Hindlimb muscle (tissue), 1 donor: ENCODE measurements around the gene ERC1. TPM values are rescaled to one million over a fixed set of nuclear protein-coding genes. Genes with fewer than 3 reads are reported as not detected.
"Not testable (repeated sequence)": the region's sequence is repeated elsewhere in the genome, so short reads cannot be mapped to it uniquely, and the experiment has no call there.

Experiments
- DNase-seq: peaks from one replicate; pipeline ENCODE4 v3.0.0-alpha.2; 2013
- polyA plus RNA-seq: library from polyadenylated mRNA; unstranded; fragments of 120-200 nt; gene quantifications from one replicate; pipeline ENCODE4 v1.2.1, GENCODE V29; 2013; ENCODE audit not compliant: insufficient read length

ERC1 gene
- polyA plus RNA-seq, 1 donor = 24.1 TPM

DNA sequence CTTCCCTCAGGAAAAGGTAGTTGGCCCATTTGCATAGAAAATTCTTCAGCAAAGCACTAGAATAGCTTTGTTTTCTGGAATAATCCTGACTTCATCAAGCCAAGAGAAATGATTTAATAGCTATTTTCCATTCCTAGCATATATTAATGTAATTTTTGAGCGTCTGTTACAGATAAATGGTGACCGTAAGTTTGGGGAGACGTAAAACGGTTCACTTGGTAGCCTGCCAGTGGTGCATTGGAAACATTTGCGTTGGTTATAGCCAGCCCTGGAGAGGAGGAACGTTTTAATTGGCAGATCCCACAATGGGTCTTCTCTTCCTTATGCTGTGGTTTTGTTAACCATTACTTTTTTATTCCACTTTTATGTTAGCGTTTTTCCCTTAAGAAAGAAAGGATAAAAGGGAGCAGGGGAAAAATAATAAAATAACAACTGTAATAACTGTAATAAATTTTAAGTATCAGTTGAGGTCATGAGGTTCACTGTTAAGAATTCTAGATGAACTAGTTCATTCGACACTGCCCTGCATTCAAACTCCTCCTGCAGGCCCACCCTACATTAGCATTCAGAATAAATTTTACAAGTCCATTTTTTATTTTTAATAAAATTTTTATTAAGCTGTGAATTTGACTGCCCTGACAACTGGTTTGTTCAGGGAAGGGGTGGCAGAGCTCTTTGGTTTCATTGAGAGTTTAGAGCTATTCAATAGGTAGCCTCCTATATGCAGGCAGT is 300.7 kb downstream of the ERC1 start:
- peak; percentile 87 for DNase-seq

GRCh38 chr12:1293901-1294300 is 302.9 kb downstream of the ERC1 start:
- DNase-seq = no peak

DNA sequence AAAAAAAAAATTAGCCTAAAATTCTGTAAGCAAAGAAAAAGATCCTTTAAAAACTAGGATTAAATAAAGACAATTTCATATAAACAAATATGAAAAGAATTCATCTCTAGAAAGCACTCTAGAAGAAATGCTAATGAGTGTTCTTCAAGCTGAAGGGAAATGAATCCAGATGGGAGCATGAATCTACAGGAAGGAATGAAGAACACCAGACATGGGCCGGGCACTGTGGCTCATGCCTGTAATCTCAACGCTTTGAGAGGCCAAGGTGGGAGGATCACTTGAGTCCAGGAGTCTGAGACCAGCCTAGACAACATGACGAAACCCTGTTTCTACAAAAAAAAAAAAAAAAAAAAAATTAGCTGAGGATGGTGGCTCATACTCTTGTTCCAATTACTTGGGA is 306.2 kb downstream of the ERC1 start:
- DNase-seq = no peak

GRCh38 chr12:1297639-1298175 is 306.7 kb downstream of the ERC1 start:
- no peak for DNase-seq

DNA sequence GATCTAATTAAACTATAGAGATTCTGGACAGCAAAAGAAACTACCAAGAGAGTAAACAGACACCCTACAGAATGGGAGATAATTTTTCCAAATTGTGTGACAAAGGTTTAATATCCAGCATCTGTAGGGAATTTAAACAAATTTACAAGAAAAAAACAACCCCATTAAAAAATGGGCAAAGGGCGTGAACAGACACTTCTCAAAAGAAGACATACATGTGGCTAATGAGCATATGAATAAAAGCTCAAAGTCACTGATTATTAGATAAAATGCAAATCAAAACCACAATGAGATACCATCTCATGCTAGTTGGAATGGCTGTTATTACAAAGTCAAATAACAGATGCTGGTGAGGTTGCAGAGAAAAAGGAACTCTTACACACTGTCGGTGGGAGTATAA is 309.4 kb downstream of the ERC1 start:
- no peak for DNase-seq

- no peak for DNase-seq
Measured at GRCh38 chr12:1302201-1302870, 311.3 kb downstream of the ERC1 start.

DNA sequence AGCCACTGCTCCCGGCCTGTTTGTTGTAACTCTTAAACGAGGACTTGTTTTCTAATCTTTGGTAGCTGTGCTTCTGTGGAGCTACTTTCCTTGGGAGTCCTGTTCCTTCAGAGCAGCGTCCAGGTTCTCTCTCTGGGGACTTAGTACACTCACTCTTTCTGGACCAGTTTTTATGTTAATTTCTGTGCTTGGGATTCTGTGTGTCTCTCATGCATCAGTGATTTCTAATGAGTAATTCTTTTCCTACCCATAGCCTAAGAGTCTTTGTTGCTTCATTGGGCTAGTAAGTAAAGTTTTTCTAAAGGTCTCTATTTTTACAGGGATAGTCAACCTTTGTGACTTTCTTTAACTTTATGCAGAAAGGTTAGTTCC is 314.0 kb downstream of the ERC1 start:
- DNase-seq = no peak

GRCh38 chr12:1305791-1306500 is 314.9 kb downstream of the ERC1 start:
- DNase-seq = no peak

DNA sequence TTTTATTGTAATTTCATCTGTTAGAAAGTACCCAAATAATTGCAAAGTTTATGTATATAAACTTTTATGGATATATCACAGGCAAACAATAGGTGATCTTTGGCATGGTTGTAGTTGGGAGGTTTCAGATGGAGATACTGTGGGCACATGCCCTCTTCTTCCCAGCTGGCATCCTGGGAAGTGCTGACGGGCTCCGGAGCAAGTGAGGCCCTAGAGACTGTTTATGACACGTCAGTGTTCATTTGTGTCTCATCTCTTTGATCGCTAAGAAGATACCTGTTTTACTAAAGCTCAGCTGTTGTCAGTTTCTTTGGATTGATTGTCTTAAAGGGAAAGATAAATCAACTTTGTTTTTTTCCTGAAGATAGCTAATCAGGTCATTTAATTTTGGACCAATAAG is 315.8 kb downstream of the ERC1 start:
- DNase-seq = no peak

DNA sequence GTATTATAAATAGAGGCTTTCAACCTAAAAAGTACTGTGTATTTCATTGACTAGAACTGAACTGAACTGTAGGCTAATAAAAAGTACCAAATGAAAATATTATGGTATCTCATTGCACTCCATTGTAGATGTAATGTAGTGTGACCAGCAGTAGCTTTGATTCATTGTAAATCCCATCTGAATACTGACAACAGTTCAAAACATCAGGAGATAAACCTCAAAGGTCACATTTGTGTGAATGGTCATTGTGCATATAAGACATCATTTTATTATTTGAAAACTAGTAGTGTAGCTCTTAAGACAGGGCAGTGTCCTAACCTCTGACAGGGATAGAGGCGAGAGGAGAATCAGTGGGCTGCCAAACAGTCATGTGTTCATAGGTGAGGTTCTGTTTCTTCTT is 316.8 kb downstream of the ERC1 start:
- DNase-seq = no peak

DNA sequence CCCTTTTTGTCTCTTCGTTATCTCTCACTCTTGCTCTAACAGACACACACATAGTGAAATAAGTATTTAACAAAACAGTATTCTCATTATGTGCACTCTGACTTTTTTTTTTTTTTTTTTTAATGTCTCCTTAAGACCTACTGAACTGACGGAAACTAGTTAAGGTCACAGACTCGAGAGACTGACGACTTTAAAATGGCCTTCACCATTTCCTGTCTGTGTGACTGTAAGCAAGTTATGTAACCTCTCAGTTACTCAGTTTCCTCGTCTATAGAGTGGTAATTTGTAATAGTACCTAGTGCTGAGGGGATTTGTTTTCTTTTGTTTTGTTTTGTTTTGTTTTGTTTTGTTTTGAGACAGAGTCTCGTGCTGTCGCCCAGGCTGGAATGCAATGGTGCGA is 318.6 kb downstream of the ERC1 start:
- no peak for DNase-seq

GRCh38 chr12:1310653-1311052 is 319.6 kb downstream of the ERC1 start:
- DNase-seq = no peak

GRCh38 chr12:1311145-1311544 is 320.1 kb downstream of the ERC1 start:
- DNase-seq = no peak

- no peak for DNase-seq
Measured at GRCh38 chr12:1313906-1314305, 322.9 kb downstream of the ERC1 start.

DNA sequence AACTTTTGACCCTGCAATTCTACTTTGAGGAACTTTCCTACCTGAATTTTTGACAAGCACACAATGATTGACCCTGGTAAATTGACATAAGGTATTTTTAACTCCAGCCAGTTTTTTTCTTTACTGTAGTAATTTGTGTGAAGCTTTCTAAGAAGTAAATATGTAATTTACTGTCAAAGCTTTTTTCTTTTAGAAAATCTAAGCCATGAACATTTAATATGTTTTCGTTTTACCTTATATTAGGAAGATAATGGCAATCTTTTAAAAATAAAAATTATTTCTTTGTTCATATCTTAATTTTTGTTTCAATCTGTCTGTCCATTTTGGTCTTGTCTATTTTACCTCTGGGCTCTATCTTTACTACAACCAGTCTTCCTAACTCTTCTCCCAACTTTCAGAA is 323.5 kb downstream of the ERC1 start:
- no peak for DNase-seq

GRCh38 chr12:1316991-1317390 is 326.0 kb downstream of the ERC1 start:
- not testable (repeated sequence) for DNase-seq

DNA sequence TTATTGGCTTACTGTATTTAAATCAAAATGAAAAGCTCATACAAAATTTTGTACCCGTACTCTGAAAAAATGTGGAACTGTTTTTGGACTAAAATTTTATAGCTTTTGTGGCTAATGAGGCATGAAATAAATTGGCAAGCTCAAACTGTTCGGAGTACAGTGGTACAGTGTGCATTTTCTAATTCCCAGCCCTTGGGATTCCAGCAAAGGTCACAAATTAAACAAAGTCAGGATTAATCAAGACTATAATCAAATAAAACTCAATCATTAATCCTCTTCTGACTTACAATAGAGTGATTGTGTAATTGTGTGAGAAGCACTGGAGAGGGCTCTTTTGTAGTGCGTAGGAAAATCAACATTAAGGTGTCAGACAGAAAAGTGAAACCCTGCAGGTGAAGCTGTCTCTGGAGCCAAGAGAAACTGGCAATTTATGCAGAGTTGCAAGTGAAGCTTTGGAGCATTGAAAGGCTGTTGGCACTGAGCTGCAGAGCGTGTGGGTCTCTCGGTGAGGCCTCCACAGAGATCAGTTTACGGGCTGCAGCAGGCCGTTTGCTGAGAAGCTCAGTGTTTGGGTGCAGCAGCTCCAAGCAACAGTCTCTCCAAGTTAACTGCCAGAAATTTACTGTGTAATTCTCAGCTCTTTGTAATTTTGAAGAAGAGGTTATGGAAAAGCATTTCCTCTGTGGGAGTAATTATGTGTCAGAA is 327.5 kb downstream of the ERC1 start:
- DNase-seq = peak; percentile 74

DNA sequence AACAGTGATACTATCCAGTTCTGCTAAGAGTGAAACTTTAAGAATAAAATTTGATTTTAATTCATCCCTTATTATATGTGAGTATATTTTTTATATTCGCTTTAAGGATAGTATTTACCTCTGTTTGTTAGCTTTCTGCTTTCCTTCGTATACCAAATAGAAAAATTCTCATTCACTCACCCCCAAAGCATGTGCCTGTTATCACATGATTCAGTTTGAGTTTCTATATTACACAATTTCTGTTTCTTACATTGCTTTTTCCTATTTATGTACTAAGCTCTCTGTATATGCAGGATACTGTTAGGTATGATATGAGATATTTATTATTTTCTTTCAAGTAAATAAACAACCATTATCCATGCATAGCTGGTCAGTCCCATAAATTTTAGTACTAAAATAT is 328.2 kb downstream of the ERC1 start:
- no peak for DNase-seq

DNA sequence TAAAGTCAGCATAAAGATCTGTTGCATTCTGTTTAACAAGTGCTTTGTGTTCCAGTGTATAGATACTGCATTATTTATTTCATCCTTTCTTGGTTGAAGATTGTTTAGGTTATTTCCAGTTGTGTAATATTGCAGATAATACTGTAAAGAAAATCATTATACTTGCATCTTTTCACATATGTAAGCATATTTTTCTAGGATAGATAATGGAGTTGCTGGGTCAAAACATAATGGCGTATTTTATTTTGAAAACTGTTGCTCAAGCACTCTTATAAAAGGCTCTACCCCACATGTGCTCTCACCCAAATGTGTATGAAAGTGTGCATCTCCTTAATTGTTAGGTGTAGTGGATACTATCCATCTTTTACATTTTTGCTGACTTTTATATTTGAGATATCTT is 329.0 kb downstream of the ERC1 start:
- no peak for DNase-seq

- no peak for DNase-seq
Measured at GRCh38 chr12:1322821-1323220, 331.8 kb downstream of the ERC1 start.

GRCh38 chr12:1324099-1324498 is 333.1 kb downstream of the ERC1 start:
- no peak for DNase-seq

DNA sequence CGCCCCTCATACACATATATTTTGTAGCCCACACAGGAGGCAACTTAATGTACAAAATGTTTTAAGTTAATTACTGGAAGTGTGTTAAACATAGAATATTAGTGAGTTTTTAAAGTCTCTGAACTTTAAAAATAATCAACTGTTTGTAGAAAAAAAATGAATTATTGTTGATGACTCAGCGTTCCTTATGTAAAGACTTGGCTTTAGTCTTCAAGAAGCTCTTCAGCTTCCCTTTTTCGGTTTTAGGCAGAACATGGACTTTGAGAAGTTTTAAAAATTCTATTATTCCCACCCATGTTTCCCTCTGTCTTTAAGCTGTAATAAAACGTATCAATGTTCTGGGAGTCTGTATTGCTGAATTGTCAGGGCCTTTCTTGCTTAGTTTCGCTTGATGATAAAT is 333.9 kb downstream of the ERC1 start:
- DNase-seq = no peak

DNA sequence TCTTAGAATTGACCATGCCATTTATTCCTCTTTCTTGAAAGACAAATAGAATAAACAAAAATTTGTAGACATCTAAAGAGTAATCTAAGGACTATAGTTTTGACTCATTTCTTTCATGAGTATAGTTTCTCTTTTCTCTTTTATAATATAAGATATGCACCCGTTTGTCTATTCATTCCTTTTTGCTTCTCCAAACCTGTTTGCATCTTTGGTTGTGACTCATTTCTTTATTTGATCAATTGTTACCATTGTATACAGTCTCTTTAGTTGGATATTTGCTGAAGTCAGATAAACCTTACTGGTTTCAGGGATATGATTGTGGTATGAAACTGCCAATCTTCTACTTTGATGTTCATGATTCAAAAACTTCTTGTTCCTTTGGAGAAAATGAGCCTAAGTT is 334.6 kb downstream of the ERC1 start:
- no peak for DNase-seq
